Spinal cord (tissue), 10 donors: ENCODE results near the gene GALT. TPM values are rescaled to one million over a fixed set of nuclear protein-coding genes. Genes with fewer than 3 reads are reported as not detected.

Source experiments
- DNase-seq, 6 donors: peaks; one replicate each; pipeline versions ENCODE4 v3.0.0 to v3.0.0-alpha.2; 2013 to 2015; ENCODE audit warnings: low spot score in 6 of 6, low read depth in 4 of 6
- H3K27ac ChIP-seq: one replicate; pipeline ENCODE4 v1.5.1; 2013; ENCODE audit warnings: low read depth, low read length, control low read depth
- H3K27me3 ChIP-seq: one replicate; pipeline ENCODE4 v1.6.1; 2013; ENCODE audit warnings: low read length; ENCODE audit not compliant: control insufficient read depth, insufficient read depth
- H3K36me3 ChIP-seq: one replicate; pipeline ENCODE4 v1.6.1; 2013; ENCODE audit warnings: low read length; ENCODE audit not compliant: control insufficient read depth, insufficient read depth
- H3K4me1 ChIP-seq: one replicate; pipeline ENCODE4 v1.6.1; 2013; ENCODE audit warnings: low read length; ENCODE audit not compliant: control insufficient read depth, insufficient read depth
- H3K4me3 ChIP-seq: one replicate; pipeline ENCODE4 v1.5.1; 2013; ENCODE audit warnings: low read depth, low read length, control low read depth
- H3K9me3 ChIP-seq: one replicate; pipeline ENCODE4 v1.6.1; 2013; ENCODE audit warnings: low read length; ENCODE audit not compliant: control insufficient read depth, insufficient read depth
- WGBS: methylation state at CpG from one replicate; pipeline ENCODE4 v1.1.5; 2013; ENCODE audit warnings: missing lambda C conversion rate; ENCODE audit not compliant: insufficient coverage; 5-methylcytosine and 5-hydroxymethylcytosine counted together
- polyA plus RNA-seq, 2 donors: library from polyadenylated mRNA; unstranded; fragments of 120-200 nt; gene quantifications; one replicate each; pipeline ENCODE4 v1.2.1, GENCODE V29; 2013; ENCODE audit not compliant: insufficient read length in 2 of 2
- total RNA-seq, 2 donors: library from RNA; depleted of rRNA in 1 of 2; stranded (reverse); fragments of 120-200 nt in 1 of 2; fragments of >200 nt in 1 of 2; gene quantifications; one replicate each; pipeline versions ENCODE4 v1.2.3 to v1.2.4, GENCODE V29; 2013 to 2014
- donor health status: healthy.

Gene GALT
- total and polyA plus RNA-seq, 4 donors = 31.3 to 73.4 (median 62.4) TPM

DNA sequence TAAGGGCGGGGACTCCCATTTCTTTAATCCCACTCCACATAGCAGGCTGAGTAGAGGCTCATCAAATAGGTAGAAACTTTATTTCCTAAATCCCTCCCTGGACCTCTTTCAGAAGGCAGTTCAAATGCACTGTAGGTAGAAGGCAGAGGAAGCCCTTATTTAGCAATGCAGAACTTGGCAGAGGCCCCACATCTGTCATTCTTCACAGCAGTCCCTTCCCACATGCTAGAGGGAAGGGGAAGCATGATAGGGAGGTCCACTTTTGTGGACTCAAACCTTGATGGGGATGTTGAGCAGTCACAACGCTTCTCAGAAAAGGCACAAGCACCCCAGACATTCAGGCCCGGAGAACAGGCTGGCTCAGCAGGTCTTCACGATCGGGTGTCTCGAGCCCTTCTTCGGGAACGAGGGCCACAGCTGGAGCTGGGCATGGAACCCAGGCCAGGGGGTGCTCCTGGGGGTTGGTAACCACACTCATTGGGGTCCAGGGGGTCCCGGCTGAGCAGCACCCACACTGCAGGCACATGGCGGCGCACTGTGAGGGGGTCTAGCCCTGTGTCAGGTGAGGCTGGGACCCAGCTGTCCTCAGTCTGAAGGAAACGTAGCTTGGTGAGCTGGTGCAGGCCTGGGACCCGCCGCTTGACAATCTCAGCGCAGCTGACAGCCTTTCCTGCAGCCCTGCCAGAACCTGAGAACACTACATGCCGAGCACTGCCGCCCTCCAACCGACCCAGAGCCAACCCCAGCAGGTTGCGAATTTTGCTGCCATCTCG lies 35.9 kb upstream of the GALT start:
- DNase-seq = no peak
- H3K4me1 ChIP-seq = peaks cover 26% of the 10 kb centered on the region
- peak overlapping the region; percentile 82 for H3K4me3 ChIP-seq
- 79% methylated on average over 20 of the region's 20 CpGs for WGBS
- H3K9me3 ChIP-seq = no peaks in the 10 kb centered on the region
- H3K27ac ChIP-seq = no peak overlapping the region
- H3K27me3 ChIP-seq = no peaks in the 10 kb centered on the region
- H3K36me3 ChIP-seq = peaks cover 27% of the 10 kb centered on the region

DNA sequence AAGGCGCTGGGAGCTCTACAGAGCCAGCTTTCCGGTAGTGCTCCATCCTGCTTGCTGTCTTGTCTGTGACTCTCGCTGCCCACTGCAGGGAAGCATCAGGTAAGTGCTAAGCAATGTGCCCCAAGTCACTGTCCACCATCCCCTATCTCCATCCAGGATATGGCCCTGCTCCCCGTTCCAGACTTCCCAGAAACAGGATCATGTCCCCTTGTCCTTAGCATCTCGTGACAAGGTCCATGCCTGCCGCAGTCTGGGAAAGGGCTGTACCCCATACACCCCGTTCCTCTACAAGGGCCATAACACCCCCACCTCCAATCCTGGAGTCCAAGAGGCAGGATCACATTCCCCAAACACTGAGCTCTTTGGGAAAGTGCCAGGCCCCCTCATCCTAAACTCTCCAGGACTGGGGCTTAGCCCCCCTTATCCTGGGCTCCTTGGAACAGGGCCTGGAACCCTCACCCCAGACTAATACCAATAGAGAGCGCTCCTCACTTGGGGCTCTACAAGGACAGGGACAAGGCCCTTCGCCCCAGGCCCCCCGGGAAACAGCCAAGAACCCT lies 35.1 kb upstream of the GALT start:
- peak in 1 of 6 donors; percentile 49 for DNase-seq
- peaks cover 34% of the 10 kb centered on the region for H3K36me3 ChIP-seq
- H3K4me1 ChIP-seq = peaks cover 26% of the 10 kb centered on the region
- no peaks in the 10 kb centered on the region for H3K9me3 ChIP-seq
- WGBS = 49% methylated on average over 10 of the region's 10 CpGs
- peak overlapping the region; percentile 82 for H3K4me3 ChIP-seq
- H3K27ac ChIP-seq = peak overlapping the region; percentile 84
- H3K27me3 ChIP-seq = no peaks in the 10 kb centered on the region

DNA sequence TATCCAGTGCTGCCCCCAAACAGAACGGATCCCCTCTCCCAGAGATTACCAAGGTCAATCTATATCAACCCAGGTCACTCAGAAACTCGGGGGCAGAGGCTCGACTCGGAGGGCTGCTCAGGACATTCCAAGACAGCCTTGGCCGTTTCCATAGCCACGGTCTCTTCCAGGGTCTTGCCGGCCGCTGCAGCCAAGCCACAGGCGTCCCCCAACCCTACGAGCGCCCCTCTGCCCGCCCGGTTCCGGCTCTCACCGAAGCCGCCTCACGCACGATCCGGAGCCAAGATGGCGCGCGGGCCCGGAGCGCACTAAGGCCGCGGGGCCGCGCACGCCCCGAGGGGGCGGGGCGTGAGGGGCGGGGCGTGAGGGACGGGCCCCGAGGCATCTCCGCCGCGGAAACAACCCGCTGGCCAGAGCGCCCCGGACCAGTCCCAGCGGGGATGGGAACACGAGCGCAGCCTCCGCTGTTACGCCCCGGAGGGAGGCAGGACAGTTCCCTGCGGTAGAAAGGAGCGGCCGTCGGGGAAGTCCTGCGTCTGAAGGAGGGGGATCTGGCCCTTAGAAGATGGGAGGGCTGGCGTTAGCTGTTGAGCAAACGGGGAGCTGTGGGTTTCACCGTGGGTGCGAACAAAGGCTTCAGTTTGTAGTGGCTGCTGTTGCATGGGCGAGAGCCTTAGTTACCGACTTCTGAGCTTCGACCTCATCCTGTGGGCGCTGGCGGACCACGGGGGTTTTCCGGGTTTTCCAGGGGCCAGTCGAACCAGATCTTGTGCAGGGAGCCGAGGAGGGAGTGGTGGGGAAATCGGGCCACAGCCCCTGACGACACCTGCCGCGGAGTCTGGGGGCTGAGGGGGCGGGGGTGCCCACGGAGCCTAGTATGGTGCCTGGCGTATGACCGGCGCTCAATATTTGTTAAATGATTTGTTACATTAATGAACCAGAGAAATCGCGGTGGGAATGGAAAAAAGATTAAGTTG lies 34.4 kb upstream of the GALT start, which contains the start of gene RPP25L:
TSS of gene RPP25L (minus strand) at position 287 of the 977 bp plus-strand sequence. CDS start 801 bp downstream, outside the sequence.
- H3K4me1 ChIP-seq = peaks cover 26% of the 10 kb centered on the region
- DNase-seq = peak; percentile 81 to 97 (median 87)
- H3K9me3 ChIP-seq = no peaks in the 10 kb centered on the region
- H3K36me3 ChIP-seq = peaks cover 42% of the 10 kb centered on the region
- H3K27me3 ChIP-seq = no peaks in the 10 kb centered on the region
- under 1% methylated on average over 77 of the region's 77 CpGs for WGBS
- peak within 1 kb of the TSS; percentile 82 for H3K4me3 ChIP-seq
- peak within 1 kb of the TSS; percentile 85 for H3K27ac ChIP-seq

DNA sequence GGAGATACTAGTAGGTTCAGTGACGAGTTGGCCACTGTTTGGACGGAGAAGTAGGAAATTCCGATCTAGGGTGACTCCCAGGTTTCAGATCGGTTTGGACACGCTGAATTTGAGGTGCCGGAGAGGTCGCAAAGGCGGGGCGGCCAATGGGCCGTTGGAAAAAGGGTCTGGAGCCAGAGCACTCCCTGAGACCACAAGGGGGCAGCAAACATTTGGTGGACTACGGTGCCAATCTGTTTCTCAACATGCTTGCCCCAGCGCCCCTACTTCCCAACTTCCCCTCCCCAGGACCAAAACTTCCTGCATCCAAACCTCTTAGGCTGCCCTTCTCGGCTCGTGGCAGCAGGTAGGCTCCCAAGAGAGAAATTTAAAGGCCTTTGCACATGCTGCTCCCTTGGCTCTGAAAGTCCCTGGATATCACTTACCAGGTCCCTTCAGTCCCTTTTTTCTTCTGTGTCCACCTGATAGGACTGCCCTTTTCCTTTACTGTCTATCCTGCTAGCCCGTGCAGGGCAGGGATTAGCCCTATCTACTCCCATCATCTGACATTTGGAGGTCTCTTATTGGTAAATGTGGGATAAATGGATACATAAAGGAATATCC lies 33.6 kb upstream of the GALT start:
- H3K4me3 ChIP-seq = peak overlapping the region; percentile 82
- no peaks in the 10 kb centered on the region for H3K9me3 ChIP-seq
- under 1% methylated on average over 14 of the region's 15 CpGs for WGBS
- peak in 3 of 6 donors; percentile 61 to 94 (median 93) for DNase-seq
- H3K36me3 ChIP-seq = peaks cover 47% of the 10 kb centered on the region
- H3K27ac ChIP-seq = peak overlapping the region; percentile 85
- H3K4me1 ChIP-seq = peaks cover 26% of the 10 kb centered on the region
- no peaks in the 10 kb centered on the region for H3K27me3 ChIP-seq

DNA sequence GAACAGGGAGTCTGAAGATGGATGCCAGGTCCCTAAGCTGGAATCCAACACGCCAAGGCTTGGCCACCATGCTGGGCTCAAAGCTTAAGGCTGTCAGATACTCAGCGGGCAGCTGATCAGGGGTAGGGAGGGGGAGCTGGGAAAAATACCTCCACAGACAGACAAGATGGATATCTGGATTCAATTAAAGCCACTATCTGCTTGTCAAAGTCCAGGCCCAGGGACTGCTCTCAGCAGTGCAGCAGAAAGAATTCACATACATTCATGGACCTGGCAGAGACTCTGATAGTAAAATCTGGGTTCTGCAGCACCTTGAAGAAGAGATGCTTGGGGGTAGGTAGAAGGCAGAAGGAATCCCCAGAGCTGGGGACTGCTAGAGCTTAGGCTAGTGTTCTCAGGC lies 31.3 kb upstream of the GALT start:
- Histone ChIP-seq H3K27me3 (no peaks in the 10 kb centered on the region), H3K4me3 (no peak overlapping the region), H3K4me1 (peaks cover 26% of the 10 kb centered on the region), H3K9me3 (no peaks in the 10 kb centered on the region), H3K27ac (no peak overlapping the region), H3K36me3 (peaks cover 49% of the 10 kb centered on the region)
- DNase-seq = no peak
- WGBS = 40% methylated on average over 1 of the region's 2 CpGs

DNA sequence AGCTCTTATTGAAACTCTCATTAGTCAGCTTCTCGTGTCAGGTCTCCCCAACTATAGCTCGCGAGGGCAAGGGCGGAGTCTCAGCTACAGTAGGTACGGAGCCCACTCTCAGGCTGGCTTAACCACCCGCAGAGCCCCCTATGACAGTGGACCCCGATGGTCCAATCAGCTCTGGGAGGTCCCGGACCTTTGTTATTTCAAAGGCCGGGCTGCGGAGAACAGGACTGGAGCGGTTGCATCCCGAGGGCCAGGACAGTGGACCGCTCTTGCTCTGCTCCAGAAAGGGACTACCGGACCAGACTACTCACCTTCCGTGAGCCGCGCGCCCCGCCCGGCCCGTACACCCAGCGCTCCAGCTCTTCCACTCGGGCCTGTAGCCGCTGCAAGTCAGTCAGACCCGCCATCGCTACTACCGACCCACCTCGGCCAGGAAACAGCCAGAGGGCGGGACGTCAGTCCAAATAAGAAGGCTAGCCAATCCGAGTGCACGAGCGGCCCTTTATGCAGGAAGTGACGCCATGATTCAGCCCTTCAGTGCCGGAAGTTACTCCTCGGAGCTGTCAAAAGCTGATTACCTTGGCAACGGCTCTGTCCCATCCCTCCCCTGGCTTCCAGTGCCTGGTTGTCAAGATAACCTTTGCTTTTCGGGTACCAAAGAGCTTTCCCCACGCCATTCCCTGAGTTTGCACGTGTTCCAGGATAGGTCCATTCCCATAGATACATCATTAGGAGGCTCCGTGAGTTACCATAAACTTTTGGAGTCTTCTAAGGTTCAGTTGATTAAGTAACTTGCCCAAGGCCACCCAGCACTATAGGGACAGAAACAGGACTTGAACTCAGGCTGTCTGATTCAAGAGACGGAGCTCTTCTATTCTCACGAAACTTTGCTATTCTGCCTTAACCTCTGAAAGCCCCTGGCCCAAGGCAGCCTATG lies 26.1 kb upstream of the GALT start, which contains the start of gene DCTN3:
TSS of gene DCTN3 (minus strand) at position 435 of the 934 bp plus-strand sequence. CDS start at position 404, 31 bp downstream.
- peak within 1 kb of the TSS; percentile 35 for H3K27ac ChIP-seq
- H3K9me3 ChIP-seq = no peaks in the 10 kb centered on the region
- peaks cover 34% of the 10 kb centered on the region for H3K27me3 ChIP-seq
- peak within 1 kb of the TSS; percentile 90 for H3K4me3 ChIP-seq
- peak; percentile 88 to 99 (median 92) for DNase-seq
- peaks cover 25% of the 10 kb centered on the region for H3K36me3 ChIP-seq
- 2% methylated on average over 41 of the region's 43 CpGs for WGBS
- peaks cover 18% of the 10 kb centered on the region for H3K4me1 ChIP-seq

DNA sequence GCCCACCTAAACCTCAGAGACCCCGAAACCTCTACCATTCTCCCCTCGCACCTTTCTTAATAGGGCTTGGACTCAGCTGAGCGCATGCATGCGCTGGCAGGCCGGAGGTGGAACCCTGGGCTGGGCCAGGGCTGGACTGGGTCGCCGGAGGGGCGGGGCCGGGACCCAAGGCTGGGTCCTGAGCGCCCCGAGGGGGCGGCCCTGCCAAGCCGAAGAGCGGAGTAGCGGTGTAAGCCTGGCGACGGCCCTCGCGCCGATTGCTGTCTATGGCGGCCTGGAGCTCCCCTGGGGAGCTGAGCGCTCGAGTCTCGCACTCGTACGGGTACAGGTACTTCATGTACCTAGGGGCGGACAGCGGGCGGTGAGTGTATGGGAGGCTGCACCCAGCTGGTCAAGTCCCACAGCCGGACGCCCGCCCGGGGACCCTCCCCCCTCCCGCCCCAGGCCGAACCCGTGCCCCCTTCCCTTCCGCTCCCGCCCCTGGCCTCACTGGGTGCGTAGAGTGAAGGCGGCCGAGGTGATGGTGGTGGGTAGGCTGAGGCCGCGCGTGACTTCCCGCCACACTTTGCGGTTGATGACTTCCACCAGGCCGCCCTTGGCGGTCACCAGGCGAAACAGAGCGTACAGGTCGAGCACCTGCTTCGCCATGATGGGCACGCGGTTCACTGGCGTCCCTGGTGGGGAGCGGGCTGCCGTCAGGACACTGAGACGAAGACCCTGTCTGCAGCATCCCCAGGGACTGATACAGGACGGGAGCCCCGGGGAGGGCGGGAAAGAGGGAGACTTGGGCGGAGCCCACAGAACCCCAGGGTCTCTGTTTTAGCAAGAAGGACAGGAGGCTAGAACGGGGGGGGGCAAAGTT lies 22.9 kb upstream of the GALT start:
- no peaks in the 10 kb centered on the region for H3K9me3 ChIP-seq
- no peaks in the 10 kb centered on the region for H3K36me3 ChIP-seq
- DNase-seq = no peak
- H3K4me3 ChIP-seq = no peak overlapping the region
- WGBS = 38% methylated on average over 57 of the region's 63 CpGs
- peaks cover 64% of the 10 kb centered on the region for H3K27me3 ChIP-seq
- peaks cover 18% of the 10 kb centered on the region for H3K4me1 ChIP-seq
- no peak overlapping the region for H3K27ac ChIP-seq
